ENCODE measurements around the gene NHERF2.

Gene NHERF2

DNA sequence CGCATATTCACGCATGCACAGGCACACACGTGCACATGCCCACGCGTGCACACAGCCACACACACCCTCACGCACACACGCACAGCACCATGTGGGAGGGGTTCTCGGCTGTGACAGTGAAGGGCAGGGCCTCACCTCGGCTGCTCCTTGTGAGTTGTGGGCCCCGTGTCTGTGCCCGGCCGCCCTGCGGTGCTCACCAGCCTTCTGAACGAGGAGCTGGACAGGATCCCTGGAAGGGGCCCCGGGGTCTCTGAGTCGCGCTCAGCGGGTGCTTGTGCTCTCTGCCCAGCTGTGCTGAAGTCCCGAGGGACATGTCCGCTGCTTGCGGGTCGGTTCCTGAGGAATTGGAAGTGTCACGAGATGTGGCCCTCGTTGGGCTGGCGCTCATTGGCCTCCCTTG lies 37.2 kb downstream of the NHERF2 start:
- no peak for DNase-seq

DNA sequence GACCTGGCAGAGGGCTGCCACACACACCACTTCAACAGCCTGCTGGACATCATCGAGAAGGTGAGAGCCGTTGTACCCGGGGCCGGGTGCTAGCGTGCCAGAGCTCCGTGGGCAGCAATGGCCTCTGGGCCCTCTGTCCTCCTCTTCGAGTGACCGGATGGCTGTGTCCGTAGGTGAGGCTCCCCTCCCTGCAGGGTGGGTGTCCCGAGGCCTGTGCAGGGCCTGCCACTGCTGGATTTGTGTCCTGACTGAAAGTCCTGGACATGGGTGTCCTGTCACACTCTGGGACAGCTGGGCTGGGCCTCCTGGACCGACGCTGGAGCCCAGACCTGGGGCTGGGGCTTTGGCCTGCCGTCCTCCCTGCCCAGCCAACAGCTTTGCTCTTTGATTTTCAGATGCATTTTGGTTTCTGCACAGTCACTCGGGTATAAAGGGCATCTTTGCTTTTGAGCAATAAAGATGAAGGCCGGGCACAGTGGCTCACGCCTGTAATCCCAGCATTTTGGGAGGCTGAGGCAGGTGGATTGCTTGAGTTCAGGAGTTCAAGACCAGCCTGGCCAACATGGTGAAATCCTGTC lies 37.8 kb downstream of the NHERF2 start:
- DNase-seq: no peak

DNA sequence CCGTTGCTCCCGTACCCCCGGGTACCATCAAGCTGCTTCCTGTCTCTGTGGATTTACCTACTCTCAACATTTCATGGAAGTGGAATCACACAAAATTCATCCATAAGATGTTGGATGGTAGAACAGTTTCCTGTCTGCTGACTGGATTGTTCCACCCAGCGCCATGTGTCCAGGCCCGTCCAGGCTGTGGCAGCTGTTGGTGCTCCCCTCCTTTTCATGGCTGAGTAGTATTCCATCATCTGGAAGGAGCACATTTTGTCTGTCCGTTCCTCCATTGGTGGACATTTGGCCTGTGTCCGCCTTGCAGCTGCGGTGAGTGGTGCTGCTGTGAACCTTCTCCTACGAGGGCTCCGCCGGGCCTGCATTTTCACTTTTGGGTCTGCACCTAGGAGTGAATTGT lies 39.4 kb downstream of the NHERF2 start:
- DNase-seq: no peak

DNA sequence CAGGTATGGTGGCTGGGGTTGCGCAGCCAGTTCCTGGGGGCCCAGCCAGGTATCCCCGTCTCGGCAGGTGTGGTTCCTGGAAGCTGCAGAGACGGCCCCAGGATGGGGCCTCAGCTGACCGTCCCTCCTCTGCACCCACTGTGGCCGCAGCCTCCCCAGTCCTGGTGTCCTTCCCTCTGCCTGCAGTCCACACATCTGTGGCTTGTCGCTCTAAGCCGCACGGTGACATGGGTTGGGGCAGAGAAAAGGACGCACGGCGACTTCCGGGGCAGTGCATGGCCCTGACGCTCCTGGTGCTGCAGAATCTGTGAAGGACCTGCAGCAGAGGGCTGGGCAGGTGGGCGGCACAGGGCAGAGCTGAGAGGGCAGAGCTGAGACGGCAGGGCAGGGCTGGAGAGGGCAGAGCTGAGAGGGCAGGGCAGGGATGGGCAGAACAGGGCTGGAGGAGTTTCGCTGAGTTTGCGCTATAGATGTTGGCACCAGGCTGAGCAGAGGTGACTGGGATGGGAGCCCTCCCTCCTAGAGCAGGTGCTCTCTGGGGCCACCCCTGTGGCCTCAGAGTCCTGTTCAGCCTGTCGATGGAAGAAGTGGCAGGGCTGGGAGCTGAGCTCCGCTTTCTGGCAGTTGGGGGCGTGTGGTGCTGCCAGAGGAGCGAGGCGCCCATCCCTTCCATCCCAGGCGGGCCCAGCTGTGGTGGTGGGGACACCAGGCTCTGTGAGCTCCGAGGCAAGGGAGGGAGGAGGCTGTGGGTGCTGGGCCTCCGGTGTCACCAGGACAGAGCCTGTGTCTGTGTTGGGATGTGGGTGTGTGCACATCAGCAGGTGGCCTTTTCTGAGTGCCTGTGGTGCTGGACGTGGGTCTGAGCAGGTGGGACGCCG lies 44.1 kb downstream of the NHERF2 start:
- DNase-seq: no peak

DNA sequence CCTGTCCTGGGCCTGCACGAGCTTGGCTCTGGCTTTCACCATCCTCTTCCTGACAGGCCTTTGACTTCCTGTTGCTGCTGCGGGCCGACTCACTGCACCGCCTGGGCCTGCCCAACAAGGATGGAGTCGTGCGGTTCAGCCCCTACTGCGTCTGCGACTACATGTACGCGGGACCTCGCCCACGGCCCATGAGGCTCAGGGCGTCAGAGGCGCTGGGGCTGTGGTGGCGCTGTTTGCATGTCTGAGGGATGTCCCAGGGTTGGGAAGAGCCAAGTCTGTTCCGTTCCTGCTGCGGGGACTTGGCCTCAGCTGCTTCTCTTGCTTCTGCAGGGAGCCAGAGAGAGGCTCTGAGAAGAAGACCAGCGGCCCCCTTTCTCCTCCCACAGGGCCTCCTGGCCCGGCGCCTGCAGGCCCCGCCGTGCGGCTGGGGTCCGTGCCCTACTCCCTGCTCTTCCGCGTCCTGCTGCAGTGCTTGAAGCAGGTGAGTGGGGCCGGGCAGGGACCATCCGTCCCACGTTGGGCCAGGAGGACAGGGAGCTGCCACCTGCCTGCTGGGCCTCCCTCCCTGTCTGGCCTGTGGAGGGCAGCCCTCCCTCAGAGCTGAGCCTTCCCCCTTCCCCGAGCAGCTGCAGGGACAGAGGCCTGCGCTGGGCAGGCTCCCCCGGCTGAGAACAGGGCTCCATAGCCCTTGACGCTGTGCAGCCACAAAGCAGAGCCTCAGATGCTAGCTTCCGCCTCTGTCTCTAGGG lies 44.9 kb downstream of the NHERF2 start:
- DNase-seq: no peak

DNA sequence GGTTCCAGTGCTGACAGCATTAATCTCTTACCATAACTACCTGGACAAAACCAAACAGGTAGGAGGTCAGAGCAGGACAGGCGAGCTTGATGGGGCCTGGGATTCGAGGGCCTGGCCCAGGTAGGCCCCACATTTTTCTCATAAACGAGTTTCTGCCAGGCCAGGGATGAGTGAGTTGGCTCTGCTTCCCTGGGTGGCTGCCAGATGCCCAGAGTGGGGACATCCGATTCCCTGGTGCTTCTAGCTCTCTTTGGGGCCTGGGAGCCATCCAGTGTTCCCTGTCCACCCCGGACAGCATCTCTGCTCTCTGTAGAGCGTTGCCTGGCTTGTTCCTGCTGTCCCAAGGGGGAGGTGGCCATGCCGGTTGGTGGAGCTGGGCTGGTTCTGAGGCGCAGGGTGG lies 46.2 kb downstream of the NHERF2 start:
- DNase-seq: no peak

DNA sequence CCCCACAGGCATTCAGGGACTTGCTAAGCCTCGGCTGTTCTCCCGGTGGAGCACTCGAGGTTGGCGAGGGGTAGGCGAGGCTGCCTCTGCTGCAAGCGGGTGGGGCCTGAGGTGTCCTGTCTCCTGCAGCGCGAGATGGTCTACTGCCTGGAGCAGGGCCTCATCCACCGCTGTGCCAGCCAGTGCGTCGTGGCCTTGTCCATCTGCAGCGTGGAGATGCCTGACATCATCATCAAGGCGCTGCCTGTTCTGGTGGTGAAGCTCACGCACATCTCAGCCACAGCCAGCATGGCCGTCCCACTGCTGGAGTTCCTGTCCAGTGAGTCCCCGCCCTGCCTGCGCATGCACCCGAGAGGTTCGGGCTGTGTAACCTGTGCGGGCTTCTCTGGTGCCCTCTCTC lies 47.4 kb downstream of the NHERF2 start:
- DNase-seq: no peak

DNA sequence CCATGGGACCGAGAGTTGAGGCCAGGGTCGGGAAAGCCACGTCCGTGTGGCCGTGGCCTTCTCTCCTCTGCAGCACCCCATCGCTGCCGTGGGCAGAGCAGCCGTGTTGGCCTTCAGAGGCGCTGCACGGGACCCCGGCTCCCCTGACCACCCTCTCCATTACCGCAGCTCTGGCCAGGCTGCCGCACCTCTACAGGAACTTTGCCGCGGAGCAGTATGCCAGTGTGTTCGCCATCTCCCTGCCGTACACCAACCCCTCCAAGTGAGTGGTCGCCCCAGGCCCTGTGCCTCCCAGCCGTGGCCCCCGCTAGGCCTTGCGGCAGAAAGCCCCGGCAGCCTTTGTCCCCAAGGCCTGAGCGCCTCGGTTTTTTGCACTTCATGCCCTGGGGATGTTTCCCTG lies 48.9 kb downstream of the NHERF2 start:
- no peak for DNase-seq

DNA sequence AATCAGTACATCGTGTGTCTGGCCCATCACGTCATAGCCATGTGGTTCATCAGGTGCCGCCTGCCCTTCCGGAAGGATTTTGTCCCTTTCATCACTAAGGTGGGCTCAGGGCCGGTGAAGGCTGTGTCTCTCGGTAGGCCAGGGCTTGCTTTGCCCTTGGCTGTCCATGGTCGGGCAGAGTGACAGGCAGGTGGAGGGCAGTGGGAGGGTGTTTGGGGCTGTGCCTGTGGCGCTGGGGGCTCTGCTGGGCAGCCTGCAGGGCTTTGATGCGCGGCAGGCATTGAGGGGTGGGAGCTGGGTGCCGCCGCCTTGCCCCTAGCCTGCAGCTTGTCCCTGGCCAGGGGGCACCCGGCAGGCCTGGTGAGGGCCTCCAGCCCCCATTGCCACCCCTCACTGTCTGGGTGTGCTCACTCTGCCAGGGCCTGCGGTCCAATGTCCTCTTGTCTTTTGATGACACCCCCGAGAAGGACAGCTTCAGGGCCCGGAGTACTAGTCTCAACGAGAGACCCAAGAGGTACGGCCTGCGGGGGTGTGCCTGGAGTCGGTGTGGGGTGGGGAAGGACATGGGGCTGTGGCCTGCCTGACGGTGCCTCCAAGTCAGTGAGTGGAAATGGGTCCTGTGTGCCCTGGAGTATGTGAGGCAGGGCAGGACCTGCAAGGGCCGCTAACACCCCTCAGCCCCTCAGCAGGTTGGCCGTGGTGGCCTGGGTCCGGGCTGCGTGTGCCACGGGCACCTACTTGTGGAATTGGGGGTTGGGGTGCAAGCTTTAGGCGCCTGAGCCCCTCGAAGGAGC lies 49.6 kb downstream of the NHERF2 start:
- no peak for DNase-seq

DNA sequence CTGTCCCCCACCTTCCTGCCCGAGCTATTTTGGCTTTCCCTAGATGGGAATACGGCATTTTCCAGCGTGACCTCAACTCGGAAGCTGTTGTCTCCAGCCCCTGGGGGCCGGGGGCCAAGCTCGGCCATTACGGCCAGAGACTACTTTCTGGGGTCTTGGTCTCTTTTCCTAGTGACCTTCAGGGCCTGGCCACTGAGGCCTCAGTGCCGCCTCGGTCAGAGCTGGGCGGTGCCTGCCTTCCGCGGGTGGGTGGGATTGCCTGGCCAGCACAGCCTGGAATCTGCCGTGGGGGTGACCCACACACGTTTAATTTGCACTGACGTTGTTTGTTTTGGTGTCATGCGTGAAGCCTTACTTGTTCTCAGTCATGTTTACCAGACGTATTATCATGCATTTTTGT lies 50.3 kb downstream of the NHERF2 start:
- DNase-seq: no peak

DNA sequence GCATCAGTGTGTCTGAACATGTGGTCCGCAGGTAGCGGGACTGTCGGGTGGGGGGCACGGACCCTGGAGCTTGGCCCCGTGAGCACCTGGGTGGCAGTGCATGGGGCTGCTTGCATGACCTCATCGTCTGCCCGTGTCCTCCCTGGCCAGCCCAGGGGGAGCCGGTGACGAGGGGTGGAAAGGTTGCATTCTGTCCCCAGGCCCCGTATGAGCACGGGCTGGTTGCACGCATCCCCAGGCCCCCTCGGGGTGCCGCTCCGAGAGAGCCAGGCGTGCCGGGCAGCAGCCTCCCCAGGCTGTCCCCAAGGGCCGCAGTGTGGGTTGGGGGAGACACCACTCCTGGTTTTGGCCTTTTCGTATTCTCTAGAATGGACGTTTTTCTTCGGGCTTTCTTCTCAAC lies 51.0 kb downstream of the NHERF2 start:
- DNase-seq: no peak

DNA sequence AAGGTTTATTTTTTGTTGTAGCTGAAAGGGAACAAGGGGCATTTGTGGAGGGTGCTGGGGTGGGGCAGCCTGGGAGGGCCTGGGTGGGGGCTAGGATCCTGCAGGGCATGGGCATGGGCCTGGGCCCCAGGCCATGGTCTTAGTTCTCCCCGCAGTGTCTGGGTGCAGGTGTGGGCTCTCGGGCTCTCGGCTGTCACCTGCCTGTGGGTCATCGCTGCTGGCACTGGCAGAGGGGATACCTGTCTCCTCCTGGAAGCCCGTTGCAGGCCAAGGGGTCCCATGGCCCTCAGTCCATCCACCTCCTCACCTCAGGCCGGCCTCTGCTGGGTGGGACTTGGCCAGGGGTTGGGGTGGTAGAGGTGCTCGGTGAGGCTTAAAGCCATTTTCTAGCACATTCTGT lies 51.4 kb downstream of the NHERF2 start:
- no peak for DNase-seq

DNA sequence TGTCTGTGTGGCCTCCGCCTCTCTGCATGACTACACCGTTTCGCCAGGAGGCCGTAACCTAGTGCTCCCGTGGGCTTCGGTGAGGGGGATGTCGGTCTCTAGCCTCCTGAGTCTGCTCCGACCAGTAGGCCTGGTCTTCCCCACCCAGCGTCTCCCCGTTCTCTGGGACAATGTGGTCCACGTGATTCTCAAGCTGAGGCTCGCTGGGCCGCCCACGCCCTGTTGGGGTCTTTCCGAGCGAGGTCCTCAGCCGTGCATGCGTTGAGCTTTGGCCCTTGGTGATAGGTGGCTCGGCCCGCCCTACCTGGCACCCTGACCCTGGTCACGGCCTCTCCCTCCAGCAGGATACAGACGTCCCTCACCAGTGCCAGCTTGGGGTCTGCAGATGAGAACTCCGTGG lies 52.0 kb downstream of the NHERF2 start:
- DNase-seq: no peak

DNA sequence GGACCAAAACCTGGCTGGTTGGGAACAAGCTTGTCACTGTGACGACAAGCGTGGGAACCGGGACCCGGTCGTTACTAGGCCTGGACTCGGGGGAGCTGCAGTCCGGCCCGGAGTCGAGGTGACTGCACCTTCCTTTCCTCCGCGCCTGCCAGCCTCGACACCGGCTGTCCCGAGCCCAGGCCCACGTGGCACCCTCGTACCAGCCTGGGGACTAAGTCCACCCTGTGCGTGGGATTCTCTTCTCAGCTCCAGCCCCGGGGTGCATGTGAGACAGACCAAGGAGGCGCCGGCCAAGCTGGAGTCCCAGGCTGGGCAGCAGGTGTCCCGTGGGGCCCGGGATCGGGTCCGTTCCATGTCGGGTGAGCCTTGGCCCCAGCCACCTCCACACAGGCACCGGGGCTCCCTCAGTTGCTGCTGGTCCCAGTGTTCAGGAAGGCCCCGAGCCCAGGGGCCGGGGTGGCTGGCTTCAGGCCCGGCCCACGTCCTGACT lies 52.7 kb downstream of the NHERF2 start:
- DNase-seq: no peak

DNA sequence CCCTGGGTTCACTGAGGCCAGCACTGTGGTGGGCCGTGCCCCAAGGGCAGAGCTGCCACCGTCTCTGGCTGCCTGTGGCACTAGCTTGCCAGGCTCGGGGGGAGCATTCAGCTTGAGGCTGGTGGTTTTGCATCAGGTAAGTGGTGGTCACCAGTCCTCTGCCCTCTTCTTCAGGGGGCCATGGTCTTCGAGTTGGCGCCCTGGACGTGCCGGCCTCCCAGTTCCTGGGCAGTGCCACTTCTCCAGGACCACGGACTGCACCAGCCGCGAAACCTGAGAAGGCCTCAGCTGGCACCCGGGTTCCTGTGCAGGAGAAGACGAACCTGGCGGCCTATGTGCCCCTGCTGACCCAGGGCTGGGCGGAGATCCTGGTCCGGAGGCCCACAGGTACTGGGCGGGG lies 53.3 kb downstream of the NHERF2 start:
- DNase-seq: no peak

DNA sequence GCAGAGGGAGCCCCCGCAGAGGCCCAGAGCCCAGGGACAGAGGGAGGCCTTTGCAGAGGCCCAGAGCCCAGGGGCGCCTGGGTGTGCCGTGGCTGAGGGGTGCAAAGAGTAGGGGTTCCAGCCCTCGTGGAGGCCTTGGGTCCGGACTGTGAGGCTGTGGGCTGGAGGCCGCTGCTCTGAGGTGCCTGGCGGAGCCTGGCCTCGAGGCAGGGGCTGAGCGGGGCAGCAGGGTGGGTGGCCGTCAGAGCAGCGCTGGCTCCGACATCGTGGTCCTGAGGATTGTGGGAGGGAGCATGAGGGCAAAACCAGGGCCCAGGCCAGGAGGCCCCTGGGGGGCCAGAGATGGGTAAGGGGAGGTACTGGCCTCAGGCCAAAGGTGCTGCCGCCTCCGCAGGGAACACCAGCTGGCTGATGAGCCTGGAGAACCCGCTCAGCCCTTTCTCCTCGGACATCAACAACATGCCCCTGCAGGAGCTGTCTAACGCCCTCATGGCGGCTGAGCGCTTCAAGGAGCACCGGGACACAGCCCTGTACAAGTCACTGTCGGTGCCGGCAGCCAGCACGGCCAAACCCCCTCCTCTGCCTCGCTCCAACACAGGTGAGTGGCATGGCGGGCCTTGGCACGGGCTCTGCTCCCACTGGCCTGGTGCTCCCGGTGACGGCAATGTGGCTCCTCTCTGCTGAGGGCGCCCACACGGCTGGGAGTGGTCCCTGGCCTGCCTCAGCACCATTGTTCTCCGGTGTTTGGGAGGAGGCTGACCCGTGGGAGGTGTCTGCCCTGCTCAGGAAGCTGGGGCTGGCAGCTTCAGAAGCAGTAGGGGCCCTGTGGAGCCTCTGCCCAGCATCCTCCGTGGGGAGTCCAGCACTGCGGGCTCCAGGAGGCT lies 54.7 kb downstream of the NHERF2 start:
- DNase-seq: no peak

DNA sequence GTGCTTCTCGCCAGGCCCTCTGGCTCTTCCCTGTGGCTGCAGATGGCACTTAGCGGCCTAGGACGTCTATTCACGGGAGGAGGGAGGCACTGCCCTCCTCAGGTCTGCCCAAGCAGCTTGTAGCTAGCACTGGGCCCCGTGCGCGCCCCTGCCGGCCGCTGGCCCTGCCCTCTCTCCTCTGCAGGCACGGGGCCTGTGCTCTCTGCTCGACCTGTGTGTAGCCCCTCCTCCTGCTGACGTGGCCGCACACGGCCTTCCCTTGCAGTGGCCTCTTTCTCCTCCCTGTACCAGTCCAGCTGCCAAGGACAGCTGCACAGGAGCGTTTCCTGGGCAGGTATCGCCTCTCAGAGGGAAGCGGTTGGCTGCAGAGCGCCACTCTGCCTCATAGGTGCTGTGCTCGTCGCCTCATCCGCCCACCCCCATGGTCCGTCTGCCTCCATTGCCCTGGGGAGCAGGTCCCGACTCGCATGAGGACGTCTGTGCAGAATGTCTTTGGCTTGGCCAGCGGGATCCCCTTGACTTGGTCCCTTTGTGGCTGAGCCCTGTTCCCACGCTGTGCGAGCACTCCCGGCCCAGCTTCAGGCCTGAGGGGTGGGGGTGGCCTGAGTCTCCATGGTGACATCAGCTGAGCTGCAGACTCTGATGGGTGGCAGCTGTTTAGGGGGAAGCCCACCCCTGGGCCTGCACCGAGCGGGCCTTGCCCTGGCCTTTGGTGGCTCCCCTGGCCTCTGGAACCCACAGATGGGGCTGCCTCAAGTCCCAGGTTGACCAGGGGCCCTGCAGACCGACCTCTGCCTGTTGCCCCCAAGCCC lies 55.7 kb downstream of the NHERF2 start:
- peak in 1 of 2 experiments; percentile 42 for DNase-seq

DNA sequence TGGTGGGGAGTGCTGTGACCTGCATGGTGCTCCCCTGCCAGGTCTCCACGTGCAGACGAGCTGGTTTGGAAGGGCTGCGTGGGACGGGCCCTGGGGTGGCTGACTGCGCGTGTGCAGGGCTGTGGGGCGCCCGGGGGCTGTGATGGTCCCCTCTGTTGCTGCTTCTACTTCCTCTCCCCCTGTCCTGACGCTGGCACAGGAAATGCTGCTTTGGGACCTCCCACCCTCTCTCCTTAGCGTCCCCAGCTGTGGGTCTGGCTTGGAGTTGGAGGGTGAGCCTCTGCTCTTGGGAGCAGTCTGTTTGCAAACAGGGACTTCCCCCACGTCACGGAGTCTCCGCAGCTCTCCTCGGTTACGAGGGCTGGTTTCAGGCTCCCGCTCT lies 56.3 kb downstream of the NHERF2 start:
- no peak for DNase-seq

DNA sequence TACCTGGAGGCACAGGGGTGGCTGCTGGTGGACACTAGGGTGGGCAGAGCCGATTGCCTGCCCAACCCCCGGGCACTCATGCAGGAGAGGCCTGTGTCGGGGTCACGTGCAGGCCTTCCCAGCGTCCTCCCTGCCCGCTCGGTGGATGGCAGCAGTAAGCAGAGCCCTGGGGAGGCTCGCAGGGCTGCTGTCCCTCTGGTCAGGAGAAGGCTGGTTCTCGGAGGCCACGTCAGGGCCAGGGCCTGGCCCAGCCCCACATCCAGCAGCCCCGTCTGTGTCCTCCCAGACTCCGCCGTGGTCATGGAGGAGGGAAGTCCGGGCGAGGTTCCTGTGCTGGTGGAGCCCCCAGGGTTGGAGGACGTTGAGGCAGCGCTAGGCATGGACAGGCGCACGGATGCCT lies 56.7 kb downstream of the NHERF2 start:
- no peak for DNase-seq

DNA sequence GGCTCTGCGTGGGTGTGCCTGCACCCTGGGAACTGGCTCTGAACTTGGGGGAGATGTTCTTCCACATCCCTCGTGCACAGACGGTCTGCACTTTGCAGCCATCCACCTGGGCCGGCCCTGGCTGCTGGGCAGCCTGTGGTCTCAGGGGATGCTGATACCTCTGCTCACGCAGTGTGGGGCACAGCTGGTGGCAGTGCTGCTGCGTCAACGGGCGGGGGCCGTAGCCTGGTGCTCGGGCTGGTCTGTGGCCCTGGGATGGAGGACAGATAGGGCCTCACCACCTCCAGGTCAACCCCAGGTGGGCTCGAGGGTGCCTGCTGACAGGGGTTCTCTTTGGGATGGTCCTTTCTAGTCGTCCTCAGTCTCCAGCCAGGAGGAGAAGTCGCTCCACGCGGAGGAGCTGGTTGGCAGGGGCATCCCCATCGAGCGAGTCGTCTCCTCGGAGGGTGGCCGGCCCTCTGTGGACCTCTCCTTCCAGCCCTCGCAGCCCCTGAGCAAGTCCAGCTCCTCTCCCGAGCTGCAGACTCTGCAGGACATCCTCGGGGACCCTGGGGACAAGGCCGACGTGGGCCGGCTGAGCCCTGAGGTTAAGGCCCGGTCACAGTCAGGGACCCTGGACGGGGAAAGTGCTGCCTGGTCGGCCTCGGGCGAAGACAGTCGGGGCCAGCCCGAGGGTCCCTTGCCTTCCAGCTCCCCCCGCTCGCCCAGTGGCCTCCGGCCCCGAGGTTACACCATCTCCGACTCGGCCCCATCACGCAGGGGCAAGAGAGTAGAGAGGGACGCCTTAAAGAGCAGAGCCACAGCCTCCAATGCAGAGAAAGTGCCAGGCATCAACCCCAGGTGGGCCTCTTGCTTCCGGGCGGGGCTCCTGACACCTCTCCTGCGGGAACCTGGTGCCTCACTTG lies 57.4 kb downstream of the NHERF2 start:
- no peak for DNase-seq

All from NCI-H526 (cell line).